Activated CD8-positive, alpha-beta memory T cell treated with anti-CD3 and anti-CD28 coated beads, Interleukin-2, amount 50 U/mL, for 4 hours (primary cell): ENCODE results near the gene IFT74.
"Not testable (repeated sequence)": the region's sequence is repeated elsewhere in the genome, so short reads cannot be mapped to it uniquely, and the experiment has no call there.

ENCODE experiments used
- DNase-seq: peaks from one replicate; pipeline ENCODE4 v3.0.0-alpha.2; 2020

IFT74 gene

GRCh38 chr9:27085456-27085855, 129.2 kb downstream of the IFT74 start:
- no peak for DNase-seq

GRCh38 chr9:27086818-27087680, 130.8 kb downstream of the IFT74 start:
- DNase-seq: no peak

- DNase-seq: no peak
Observed at GRCh38 chr9:27088981-27089380, 132.8 kb downstream of the IFT74 start.

GRCh38 chr9:27089706-27090105, 133.5 kb downstream of the IFT74 start:
- no peak for DNase-seq

- no peak for DNase-seq
Observed at GRCh38 chr9:27090231-27090630, 134.0 kb downstream of the IFT74 start.

GRCh38 chr9:27090711-27091110, 134.5 kb downstream of the IFT74 start:
- no peak for DNase-seq

GRCh38 chr9:27092496-27092895, 136.3 kb downstream of the IFT74 start:
- not testable (repeated sequence) for DNase-seq

GRCh38 chr9:27093384-27094067, 137.3 kb downstream of the IFT74 start:
- not testable (repeated sequence) for DNase-seq

GRCh38 chr9:27094640-27095298, 138.6 kb downstream of the IFT74 start:
- DNase-seq: no peak

GRCh38 chr9:27107241-27107640, 151.0 kb downstream of the IFT74 start:
- no peak for DNase-seq

GRCh38 chr9:27108981-27109541, 152.8 kb downstream of the IFT74 start, which contains the start of gene TEK:
Gene TEK, plus strand, starts transcription at chr9:27109225. Its CDS starts 366 bp downstream, at chr9:27109591.
- no peak for DNase-seq

- DNase-seq: no peak
Observed at GRCh38 chr9:27109621-27110020, 153.4 kb downstream of the IFT74 start.

- no peak for DNase-seq
Observed at GRCh38 chr9:27110181-27110580, 154.0 kb downstream of the IFT74 start.

GRCh38 chr9:27112235-27112634, 156.0 kb downstream of the IFT74 start:
- DNase-seq: no peak
